Measurements from ENCODE around the gene NKTR. TPM values are rescaled to one million over a fixed set of nuclear protein-coding genes. Genes with fewer than 3 reads are reported as not detected.

Gene NKTR
- 43.9 and 48.9 TPM in 2 replicates for total RNA-seq

GRCh38 chr3:42600111-42600957, at the start of gene NKTR:
Gene NKTR, plus strand, starts transcription at chr3:42600686. Its CDS starts 321 bp downstream, at chr3:42601007.

GRCh38 chr3:42581709-42582473, 18.6 kb upstream of the NKTR start, which contains the start of gene SEC22C:
Gene SEC22C, minus strand, starts transcription at chr3:42581967. Its CDS starts 12,921 bp downstream, at chr3:42569046.

DNA sequence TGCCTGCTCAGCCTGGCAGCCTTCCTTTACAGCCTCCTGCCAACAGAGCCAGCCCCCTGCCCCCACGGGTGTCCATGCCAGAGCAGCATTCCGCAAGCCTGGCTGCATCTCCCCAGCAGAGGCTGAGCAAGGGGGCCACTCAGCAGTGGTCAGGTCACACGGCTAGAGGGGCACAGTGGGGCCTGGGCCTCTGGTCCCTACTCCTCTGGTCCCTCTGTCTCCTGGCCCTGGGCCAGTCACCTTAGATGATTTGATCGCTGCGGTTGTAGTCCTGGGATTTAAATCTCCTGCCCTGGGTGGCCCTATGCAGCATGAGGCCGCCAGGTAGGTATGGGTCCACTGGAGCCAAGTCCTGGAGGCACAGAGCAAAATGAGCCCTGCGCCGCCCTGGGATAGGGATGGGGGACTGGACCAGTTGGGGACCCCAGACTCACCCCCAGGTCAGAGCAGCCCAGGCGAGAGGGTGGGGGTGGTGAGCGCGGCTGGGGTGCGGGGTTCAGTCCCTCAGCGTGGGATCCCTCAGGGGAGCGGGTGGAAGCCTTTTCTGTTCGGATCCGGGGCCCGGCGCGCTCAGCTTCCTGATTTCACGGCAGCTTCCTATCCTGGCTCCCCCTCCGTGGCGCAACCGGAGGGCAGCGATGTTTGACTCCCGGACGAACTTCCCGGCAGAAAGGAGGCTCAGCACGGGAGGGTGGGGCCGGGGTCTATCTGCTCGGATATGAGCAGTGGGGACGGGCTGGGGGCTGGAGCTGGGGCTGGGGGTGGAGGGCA, 53.3 kb downstream of the NKTR start, which contains the start of gene ZBTB47:
TSS of gene ZBTB47 (plus strand) at position 138 of the 771 bp plus-strand sequence. CDS start 4,659 bp downstream, outside the sequence.

GRCh38 chr3:42685363-42685881, 84.9 kb downstream of the NKTR start, which contains the start of gene KLHL40:
Gene KLHL40, plus strand, starts transcription at chr3:42685537. Its CDS starts 82 bp downstream, at chr3:42685619.

Other genes with a start within 250 kb of the NKTR start
- not detected in 2 replicates for gene LYZL4, start 190.1 kb upstream of the NKTR start, total RNA-seq
- 2.2 and 8.3 TPM in 2 replicates for gene VIPR1, start 98.0 kb upstream of the NKTR start, total RNA-seq
- 65.0 and 74.0 TPM in 2 replicates for gene SEC22C, start 18.7 kb upstream of the NKTR start, total RNA-seq
- gene SS18L2, start 9.8 kb upstream of the NKTR start, total RNA-seq = 8.5 and 9.9 TPM in 2 replicates
- gene ZBTB47, start 53.0 kb downstream of the NKTR start, total RNA-seq = 50.5 and 59.8 TPM in 2 replicates
- gene KLHL40, start 84.9 kb downstream of the NKTR start, total RNA-seq = not detected in 2 replicates
- gene HHATL, start 102.1 kb downstream of the NKTR start, total RNA-seq = not detected in 2 replicates
- 0.26 and 0.36 TPM in 2 replicates for gene CCDC13, start 172.6 kb downstream of the NKTR start, total RNA-seq
- gene HIGD1A, start 203.8 kb downstream of the NKTR start, total RNA-seq = 88.6 and 93.4 TPM in 2 replicates
- 0.20 and 0.40 TPM in 2 replicates for gene ACKR2, start 208.8 kb downstream of the NKTR start, total RNA-seq